ENCODE results near the gene ABCC5.

DNA sequence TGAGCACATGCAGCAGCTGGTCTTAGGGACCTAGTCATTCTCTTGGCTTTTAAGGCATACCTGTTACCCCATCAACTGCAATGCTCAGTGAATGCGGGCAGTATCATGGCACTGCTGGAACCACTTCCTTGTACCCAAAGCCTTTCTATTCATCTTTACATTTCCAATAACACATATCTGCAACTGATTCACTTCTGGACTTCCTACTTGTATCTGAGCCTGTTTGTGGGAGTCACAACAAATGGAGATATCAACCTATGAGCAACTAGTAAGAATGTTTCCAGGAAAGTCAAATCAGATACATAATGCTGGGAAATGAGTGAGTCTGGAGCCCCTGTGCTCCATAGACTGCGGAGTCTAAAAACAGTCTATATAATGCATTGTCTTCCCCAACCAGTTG, 71.6 kb downstream of the ABCC5 start:
- TF ChIP-seq CTCF (IDR thresholded peaks at IDR 0.05; ENCODE audit: control extremely low read depth in 1 of 3, insufficient read depth in 1 of 3, low read depth in 1 of 3, low read length in 3 of 3) (no peak), SP1 (IDR thresholded peaks at IDR 0.05; ENCODE audit: low read depth, low read length) (no peak), POLR2A (IDR thresholded peaks at IDR 0.05; ENCODE audit: control extremely low read depth in 1 of 2, low read depth in 2 of 2, low read length in 2 of 2) (no peak), TEAD4 (IDR thresholded peaks at IDR 0.05; ENCODE audit: low read depth, low read length) (no peak), TAF1 (IDR thresholded peaks at IDR 0.05; ENCODE audit: low read depth, low read length) (no peak), BRCA1 (IDR thresholded peaks at IDR 0.05; ENCODE audit: low read depth, low read length) (no peak), GABPA (IDR thresholded peaks at IDR 0.05; ENCODE audit: borderline replicate concordance, insufficient read depth, low read length) (no peak)
- TF ChIP-seq, protein P1, sequence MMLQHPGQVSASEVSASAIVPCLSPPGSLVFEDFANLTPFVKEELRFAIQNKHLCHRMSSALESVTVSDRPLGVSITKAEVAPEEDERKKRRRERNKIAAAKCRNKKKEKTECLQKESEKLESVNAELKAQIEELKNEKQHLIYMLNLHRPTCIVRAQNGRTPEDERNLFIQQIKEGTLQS (IDR thresholded peaks at IDR 0.05; ENCODE audit: insufficient read depth, low read depth, low read length) = no peak
- TF ChIP-seq, protein P2, sequence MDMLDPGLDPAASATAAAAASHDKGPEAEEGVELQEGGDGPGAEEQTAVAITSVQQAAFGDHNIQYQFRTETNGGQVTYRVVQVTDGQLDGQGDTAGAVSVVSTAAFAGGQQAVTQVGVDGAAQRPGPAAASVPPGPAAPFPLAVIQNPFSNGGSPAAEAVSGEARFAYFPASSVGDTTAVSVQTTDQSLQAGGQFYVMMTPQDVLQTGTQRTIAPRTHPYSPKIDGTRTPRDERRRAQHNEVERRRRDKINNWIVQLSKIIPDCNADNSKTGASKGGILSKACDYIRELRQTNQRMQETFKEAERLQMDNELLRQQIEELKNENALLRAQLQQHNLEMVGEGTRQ (IDR thresholded peaks at IDR 0.05; ENCODE audit: low read length) = no peak

Measured in H1 (cell line).